Activated T-helper 1 cell treated with anti-CD3 and anti-CD28 coated beads, Interleukin-12 subunit alpha, Interleukin-12 subunit beta, Interleukin-2, Interleukin-4 antibody, amounts not matched to agents 30 ng/mL and 10 ng/mL and 1 ng/mL, durations not matched to agents 14 hours and 24 hours and 36 hours (primary cell): Measurements from ENCODE around the gene KCNQ1OT1. TPM values are rescaled to one million over a fixed set of nuclear protein-coding genes. Genes with fewer than 3 reads are reported as not detected.

Experiments
- DNase-seq: peaks from one replicate; pipeline ENCODE4 v3.0.0; 2021; ENCODE audit warnings: low spot score
- H3K27ac Mint-ChIP-seq: one replicate; pipeline ENCODE4 v1.8.0; 2021; ENCODE audit warnings: mild to moderate bottlenecking, mixed read lengths
- H3K27me3 Mint-ChIP-seq: one replicate; pipeline ENCODE4 v1.8.0; 2022; ENCODE audit warnings: mild to moderate bottlenecking, moderate library complexity, mixed read lengths; ENCODE audit not compliant: insufficient read depth
- H3K36me3 Mint-ChIP-seq: one replicate; pipeline ENCODE4 v1.8.0; 2021; ENCODE audit warnings: low read depth, mixed read lengths
- H3K4me1 Mint-ChIP-seq: one replicate; pipeline ENCODE4 v1.8.0; 2021; ENCODE audit warnings: low read depth, mixed read lengths
- H3K4me3 Mint-ChIP-seq: one replicate; pipeline ENCODE4 v1.8.0; 2021; ENCODE audit warnings: mild to moderate bottlenecking, moderate library complexity, mixed read lengths
- H3K9me3 Mint-ChIP-seq: one replicate; pipeline ENCODE4 v1.8.0; 2021; ENCODE audit warnings: mixed read lengths
- intact Hi-C: fragments of 100-400 bp; cut with micrococcal nuclease; formaldehyde crosslinking; loops from one replicate; pipeline ENCODE4 v1.15.1; 2024
- total RNA-seq: library from RNA; stranded (reverse); gene quantifications from 2 replicates; pipeline ENCODE4 v1.2.3, GENCODE V29; 2022

KCNQ1OT1 gene
- total RNA-seq, 1 donor from 2014 or later, result 0.67 TPM

DNA sequence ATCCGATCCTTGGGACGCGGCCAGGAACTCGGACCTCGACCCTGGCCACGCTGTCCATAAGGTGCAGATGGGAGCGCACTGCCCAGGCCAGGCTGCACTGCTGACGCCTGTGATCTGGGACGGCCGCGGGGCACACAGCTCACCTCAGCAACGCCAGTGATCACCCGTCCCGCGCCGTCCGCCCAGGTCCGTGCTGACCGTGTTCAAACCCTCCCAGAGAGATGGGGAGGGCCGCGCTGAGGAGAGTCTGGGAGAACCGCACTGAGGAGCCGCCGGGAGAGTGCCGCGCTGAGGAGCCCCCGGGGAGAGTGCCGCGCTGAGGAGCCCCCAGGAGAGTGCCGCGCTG is 636 bp downstream of the KCNQ1OT1 start:
- Mint-ChIP-seq H3K4me3 (peak overlapping the region; percentile 88), H3K36me3 (peaks cover 6% of the 10 kb centered on the region), H3K9me3 (no peaks in the 10 kb centered on the region), H3K4me1 (peaks cover 11% of the 10 kb centered on the region), H3K27ac (peak overlapping the region; percentile 74), H3K27me3 (peaks cover 2% of the 10 kb centered on the region)
- intact Hi-C loops, result loop anchor here (5.0 kb wide), 1 partner anchor 167 kb away; no protein-coding TSS in a partner anchor
- no peak for DNase-seq

DNA sequence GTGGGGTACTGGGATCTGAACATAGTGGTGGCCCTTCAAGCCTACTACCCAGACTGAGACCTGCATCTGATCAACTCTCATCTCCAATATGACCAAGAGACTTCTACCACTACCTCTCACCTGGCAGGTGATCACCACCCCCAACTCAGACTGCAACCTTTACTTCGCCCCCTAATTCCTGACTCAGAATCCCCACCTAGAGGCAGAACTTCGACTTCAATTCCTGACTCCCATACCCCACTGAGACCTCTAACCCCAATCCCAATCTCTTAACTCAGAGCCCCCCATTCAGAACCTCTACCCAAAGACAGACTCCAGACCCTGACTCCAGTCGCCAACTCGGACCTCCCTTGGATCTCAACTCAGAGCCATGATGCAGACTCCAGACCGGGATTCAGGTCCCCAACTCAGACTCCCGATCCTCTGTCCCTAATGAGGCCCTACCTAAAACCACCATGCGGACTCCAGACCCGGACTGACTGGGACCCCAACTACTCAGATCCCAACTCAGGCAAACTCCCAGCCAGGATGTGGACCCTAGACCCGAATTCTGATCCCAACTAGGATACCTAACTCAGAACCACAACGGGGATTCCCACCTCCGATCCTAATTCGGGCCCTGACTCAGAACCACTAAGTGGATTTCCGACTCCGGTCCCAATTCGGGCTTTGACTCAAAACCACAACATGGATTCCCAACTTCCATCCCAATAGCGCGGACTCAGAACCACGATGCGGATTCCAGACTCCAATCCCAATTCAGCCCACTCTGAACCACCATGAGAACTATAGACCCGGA is 1.2 kb downstream of the KCNQ1OT1 start:
- Mint-ChIP-seq H3K4me3 (peak overlapping the region; percentile 88), H3K36me3 (peaks cover 6% of the 10 kb centered on the region), H3K9me3 (no peaks in the 10 kb centered on the region), H3K27ac (peak overlapping the region; percentile 74), H3K4me1 (peaks cover 11% of the 10 kb centered on the region), H3K27me3 (peaks cover 2% of the 10 kb centered on the region)
- intact Hi-C loops, result loop anchor here (5.0 kb wide), 1 partner anchor 166 kb away; no protein-coding TSS in a partner anchor
- no peak for DNase-seq

DNA sequence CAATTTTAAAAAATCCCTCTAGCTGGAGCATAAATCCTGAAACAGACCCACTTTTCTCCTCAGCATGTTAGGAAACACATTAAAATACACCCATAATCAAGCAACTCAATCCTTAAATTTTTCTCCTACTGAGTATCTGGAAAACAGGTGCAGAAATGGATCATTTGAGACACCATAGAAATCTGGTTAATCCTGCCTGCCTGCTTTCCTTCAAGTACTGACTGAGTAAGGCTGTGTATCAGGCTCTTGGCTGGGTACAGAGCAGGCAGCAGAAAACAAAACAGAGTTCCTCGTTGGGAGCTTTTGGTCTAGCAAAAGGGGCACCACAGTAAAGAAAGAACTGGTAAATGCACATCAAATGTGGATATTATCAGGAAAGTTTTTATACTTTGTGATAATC is 1.9 kb downstream of the KCNQ1OT1 start:
- no peak for DNase-seq
- Mint-ChIP-seq H3K9me3 (no peaks in the 10 kb centered on the region), H3K36me3 (peaks cover 6% of the 10 kb centered on the region), H3K4me3 (peak overlapping the region; percentile 88), H3K4me1 (peaks cover 11% of the 10 kb centered on the region), H3K27ac (no peak overlapping the region), H3K27me3 (peaks cover 2% of the 10 kb centered on the region)
- intact Hi-C loops, result loop anchor here (5.0 kb wide), 1 partner anchor 166 kb away; no protein-coding TSS in a partner anchor

DNA sequence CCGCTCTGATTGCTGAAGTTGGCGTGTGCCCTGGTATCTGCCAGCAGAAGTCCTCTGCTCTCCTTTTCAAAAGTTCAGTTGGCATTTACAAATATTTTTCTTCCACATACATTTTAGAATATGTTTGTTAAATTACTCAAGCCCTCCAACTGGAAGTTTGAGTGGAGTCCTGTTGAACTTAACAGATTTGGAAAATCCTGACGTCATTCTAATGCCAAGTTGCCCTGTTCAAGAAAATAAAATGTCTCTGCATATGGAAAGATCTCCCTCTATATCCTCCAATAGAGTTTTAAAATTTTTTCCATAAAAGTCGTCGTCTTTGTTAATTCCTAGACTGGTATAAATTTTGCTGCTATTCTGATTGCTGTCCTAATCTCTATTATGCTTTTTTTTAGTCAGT is 3.3 kb downstream of the KCNQ1OT1 start:
- Mint-ChIP-seq H3K9me3 (no peaks in the 10 kb centered on the region), H3K36me3 (peaks cover 6% of the 10 kb centered on the region), H3K27ac (no peak overlapping the region), H3K27me3 (peaks cover 2% of the 10 kb centered on the region), H3K4me1 (peaks cover 11% of the 10 kb centered on the region), H3K4me3 (no peak overlapping the region)
- intact Hi-C loops, result loop anchor here (5.0 kb wide), 1 partner anchor 164 kb away; no protein-coding TSS in a partner anchor
- no peak for DNase-seq

DNA sequence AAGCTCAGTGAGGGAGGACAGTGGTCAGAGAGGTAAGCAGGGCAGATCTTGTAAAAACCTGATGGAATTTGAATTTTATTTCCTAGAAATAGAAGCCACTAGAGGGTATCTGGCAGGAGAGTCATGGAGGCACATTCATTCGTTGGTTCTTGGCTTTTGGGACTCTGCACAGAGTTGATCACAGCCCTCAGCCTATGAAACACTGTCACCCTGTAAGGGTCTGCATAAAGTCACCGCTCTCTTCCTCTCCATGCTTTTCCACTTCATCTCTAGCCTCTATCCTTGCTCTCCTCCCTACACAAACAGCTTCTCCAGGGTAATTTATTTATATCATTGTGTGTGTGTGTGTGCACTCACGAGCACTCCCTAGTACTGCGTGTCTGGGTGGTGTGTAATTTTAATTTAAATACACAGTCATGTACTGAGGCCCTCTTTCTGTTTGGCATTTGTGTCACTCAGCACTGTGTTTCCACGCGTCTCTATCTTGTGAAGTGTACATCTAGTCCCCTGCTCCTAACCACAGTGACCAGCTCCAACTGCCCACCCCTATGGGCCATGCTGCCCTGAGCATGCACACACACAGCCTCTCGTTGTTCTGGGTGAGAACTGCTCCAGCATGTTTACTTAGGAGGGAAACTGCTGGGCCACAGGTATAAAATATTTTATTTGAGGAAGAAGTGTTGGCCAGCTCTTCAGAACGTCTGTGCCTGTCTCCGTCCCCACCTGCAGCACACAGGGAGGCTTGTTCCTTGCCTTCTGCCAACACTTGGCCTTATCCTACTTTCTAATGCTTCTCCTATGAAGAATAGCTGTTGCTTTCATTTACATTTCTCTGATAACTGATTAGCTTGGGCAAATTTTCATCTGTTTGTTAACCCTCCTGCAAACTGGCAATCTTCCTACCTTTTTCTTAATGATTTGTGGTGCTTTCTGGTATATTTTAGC is 4.5 kb downstream of the KCNQ1OT1 start:
- Mint-ChIP-seq H3K27me3 (peaks cover 2% of the 10 kb centered on the region), H3K4me3 (no peak overlapping the region), H3K36me3 (peaks cover 6% of the 10 kb centered on the region)

DNA sequence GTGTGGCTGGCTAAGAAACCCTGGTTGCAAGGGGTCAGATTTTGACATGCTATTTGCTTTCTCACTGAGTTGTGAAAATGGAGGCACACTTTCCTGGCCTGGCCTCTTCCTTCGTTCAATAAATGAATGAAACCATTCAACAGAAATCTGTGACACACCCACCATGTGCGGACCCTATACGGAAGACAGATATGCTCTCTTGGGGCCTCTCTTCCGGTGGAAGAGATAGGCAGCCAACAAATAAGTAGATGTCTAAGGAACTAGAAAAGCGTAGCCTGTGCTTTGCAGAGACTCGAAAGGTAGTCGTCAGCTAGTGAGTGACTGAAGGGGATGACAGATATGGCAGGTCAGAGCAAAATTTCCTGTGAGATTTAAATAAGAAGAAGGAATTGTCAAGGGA is 5.3 kb downstream of the KCNQ1OT1 start:
- Mint-ChIP-seq H3K36me3 (peaks cover 6% of the 10 kb centered on the region), H3K9me3 (no peaks in the 10 kb centered on the region), H3K27ac (no peak overlapping the region), H3K4me1 (peaks cover 11% of the 10 kb centered on the region), H3K27me3 (peaks cover 2% of the 10 kb centered on the region), H3K4me3 (no peak overlapping the region)
- no peak for DNase-seq
- intact Hi-C loops, result no loop called here

More for the DNA sequence above, 4.5 kb downstream of the KCNQ1OT1 start:
- intact Hi-C loops, result loop anchor here (5.0 kb wide), 1 partner anchor 163 kb away; no protein-coding TSS in a partner anchor
- no peak for DNase-seq
- Mint-ChIP-seq H3K9me3 (no peaks in the 10 kb centered on the region), H3K27ac (no peak overlapping the region), H3K4me1 (peaks cover 11% of the 10 kb centered on the region)

DNA sequence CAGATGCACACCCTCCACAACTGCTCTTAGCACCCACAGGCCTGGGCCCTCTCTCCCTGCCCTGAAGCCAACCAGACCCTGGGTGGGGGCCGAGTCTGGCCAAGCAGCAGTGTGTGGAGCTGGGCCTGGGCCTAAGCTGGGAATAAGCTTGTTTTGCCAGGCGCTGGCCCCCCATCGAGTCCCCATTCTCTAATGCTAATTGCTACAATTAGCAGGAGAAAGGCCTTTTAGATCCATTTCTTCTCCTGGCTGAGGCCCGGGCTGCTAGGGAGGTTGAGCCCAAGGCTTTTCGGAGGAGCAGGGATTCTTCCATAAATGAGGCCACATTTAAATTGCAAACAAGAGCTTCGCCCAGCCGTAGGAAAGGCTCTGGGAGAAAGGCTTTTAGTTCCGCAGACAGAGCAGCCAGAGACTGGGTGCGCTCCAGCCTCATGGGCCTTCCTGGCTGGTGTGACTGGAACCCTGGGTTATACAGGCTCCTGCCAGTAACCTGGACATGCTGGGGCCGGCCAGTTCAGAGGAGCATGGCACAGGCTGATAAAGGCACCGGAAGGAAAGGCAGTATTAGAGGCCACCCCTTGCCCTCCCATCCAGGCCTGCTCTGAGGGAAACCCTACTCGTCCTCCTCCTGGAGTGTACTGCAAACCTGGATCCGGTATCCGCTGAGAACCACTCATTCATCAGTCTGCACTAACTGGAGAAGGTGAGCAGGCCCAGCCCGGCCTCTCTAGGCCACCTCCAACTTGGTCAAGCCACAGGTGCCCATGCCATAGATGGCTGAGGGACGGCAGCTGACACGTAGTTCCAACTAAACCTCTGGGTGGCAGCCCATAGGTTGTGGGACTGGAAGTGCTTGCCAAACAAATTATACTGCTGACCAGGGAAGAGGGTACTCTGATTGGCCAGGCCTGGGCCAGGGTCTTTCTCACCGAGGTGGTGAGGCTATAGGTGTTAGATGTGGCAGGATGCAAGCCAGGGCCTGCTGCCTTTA is 6.2 kb downstream of the KCNQ1OT1 start:
- intact Hi-C loops, result no loop called here
- Mint-ChIP-seq H3K27ac (no peak overlapping the region), H3K36me3 (peaks cover 6% of the 10 kb centered on the region)

DNA sequence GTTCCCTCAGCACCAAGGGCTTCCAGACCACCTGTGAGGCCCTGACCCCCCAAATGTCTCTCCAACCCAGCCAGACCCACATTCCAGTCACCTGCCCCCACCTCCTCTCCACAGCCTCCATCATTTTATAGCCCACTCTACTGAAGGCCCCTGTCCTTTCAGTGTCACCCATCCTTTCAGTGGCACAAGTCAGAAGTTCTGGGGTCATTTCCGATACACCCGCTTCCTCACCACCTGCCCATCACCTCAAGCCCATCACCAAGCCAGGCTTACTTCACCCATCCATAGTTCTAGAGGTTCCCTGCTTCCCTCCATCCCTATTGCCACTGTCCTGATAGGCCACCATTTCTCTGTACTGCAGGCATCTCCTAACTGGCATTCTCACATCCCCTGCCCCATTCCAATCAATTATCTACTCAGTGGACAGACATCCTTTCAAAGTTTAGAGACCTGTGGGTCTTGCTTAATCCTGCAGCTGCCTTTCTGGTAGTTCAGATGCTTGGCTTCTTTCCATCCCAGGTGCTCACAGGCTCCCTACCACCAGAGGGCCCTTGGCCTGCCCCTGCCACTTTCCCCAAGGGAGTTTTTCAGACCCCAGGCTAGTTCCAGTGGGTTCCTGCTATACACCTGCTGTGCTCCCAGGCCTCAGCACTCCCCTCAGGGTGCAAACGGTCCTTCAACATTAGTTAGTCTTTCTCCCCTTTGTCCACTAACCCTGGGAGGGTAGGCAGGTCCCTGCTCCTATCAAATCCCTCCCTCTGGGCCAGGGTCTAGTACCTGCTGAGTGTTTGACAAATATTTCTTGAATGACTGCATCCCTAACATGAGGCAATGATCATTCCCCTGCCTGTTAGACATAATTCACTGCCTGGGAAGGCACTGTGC is 7.6 kb downstream of the KCNQ1OT1 start:
- no peaks in the 10 kb centered on the region for H3K9me3 Mint-ChIP-seq
- H3K27ac Mint-ChIP-seq, result no peak overlapping the region
- intact Hi-C loops, result no loop called here
- H3K4me1 Mint-ChIP-seq, result no peaks in the 10 kb centered on the region
- no peaks in the 10 kb centered on the region for H3K27me3 Mint-ChIP-seq
- H3K4me3 Mint-ChIP-seq, result no peak overlapping the region
- peaks cover 2% of the 10 kb centered on the region for H3K36me3 Mint-ChIP-seq
- no peak for DNase-seq

More for the DNA sequence above, 6.2 kb downstream of the KCNQ1OT1 start:
- no peaks in the 10 kb centered on the region for H3K27me3 Mint-ChIP-seq
- H3K9me3 Mint-ChIP-seq, result no peaks in the 10 kb centered on the region
- peaks cover 7% of the 10 kb centered on the region for H3K4me1 Mint-ChIP-seq
- DNase-seq, result no peak
- H3K4me3 Mint-ChIP-seq, result no peak overlapping the region

DNA sequence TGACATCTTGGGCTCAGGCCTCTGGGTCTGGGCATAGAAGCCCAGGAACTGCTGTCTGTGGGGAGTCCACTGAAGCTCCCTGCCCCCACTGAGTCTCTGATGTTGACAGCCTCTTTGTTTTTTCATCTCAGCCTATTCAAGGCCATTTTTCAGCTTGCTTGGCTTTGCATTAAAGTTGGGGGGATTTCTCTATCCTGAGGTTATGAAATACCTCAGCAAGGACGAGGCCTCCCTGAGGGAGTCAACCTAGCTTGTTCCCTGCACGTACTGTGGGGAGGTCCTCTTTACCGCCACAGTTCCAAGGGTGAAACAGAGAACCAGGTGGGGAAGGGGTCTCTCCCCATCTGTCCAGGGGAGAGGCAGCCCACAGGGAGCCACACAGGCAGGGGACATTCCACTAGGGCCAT is 8.4 kb downstream of the KCNQ1OT1 start:
- intact Hi-C loops, result no loop called here
- no peak for DNase-seq
- H3K9me3 Mint-ChIP-seq, result no peaks in the 10 kb centered on the region
- H3K27me3 Mint-ChIP-seq, result no peaks in the 10 kb centered on the region
- H3K4me1 Mint-ChIP-seq, result no peaks in the 10 kb centered on the region
- H3K27ac Mint-ChIP-seq, result no peak overlapping the region
- H3K4me3 Mint-ChIP-seq, result no peak overlapping the region
- H3K36me3 Mint-ChIP-seq, result no peaks in the 10 kb centered on the region

DNA sequence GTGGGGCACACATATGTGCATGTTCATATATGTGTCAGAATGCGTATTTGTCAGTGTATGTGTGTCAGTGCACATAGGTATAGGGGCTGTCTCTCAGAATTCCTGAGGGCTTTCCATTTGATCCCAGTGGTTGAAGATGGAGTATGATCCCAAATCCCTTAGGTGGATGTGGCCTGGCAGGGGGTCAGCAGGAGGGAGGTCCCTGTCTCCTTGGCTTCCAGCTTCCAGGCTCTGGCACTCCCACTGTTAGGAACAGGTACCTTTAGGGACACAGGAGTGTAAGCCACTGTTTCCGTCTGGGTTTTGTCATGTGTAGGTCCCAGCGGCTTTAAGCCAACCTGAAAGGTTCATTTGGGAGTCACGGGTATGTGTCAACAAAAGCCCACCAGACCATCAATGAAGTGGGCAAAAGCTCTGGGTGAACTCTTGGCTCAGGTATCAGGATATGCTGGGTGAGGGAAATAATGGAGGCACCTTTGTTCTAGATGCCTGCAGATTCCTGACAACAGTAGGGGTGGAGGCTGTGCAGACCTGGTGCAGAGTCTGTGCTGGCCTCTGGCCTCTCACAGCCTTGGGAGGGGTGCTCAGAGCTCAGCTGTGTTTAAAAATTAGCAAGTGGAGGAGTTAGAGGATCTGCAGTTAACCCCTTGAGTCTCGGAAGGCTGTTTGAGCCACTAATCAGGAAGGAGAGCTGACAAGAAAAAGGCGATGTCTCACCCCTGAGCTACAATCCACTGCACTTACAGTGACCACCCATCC is 9.0 kb downstream of the KCNQ1OT1 start:
- no peak overlapping the region for H3K4me3 Mint-ChIP-seq
- intact Hi-C loops, result no loop called here
- no peak for DNase-seq
- no peaks in the 10 kb centered on the region for H3K27me3 Mint-ChIP-seq
- H3K4me1 Mint-ChIP-seq, result no peaks in the 10 kb centered on the region
- no peaks in the 10 kb centered on the region for H3K9me3 Mint-ChIP-seq
- no peak overlapping the region for H3K27ac Mint-ChIP-seq
- no peaks in the 10 kb centered on the region for H3K36me3 Mint-ChIP-seq
